ENCODE measurements around the gene LCN1. TPM values are rescaled to one million over a fixed set of nuclear protein-coding genes. Genes with fewer than 3 reads are reported as not detected.

The LCN1 gene
- total and polyA plus RNA-seq, 4 donors, result not detected

DNA sequence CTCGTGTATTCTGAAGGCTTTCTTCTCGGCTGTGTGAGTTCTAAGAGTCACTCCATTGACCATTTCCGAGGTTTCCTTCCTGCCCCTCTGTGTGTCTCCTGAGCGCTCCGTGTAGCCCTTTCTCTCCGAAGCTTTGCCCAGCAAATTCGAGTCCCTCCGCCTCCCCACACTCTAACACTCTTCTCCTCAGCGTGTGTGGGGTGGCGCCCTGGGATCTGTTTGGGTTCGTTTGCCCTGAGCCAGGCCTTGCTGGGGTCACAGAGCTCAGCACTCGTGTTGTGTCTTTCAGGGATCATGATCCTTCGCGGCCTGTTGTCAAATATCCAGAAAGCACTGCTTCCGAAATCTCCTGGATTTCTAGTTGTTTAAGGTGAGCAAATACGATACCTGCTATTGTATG lies 34.7 kb downstream of the LCN1 start:
- H3K27me3 ChIP-seq (ENCODE audit: control insufficient read depth in 4 of 4, insufficient read depth in 4 of 4, low read length in 3 of 4), result peaks cover 0 to 5% (median 1%) of the 10 kb centered on the region in 4 donors
- H3K4me1 ChIP-seq (ENCODE audit: control insufficient read depth in 4 of 4, insufficient read depth in 4 of 4, low read length in 3 of 4), result no peaks in the 10 kb centered on the region
- 71% methylated on average over 16 of the region's 16 CpGs for WGBS
- no peaks in the 10 kb centered on the region for H3K36me3 ChIP-seq (ENCODE audit: control insufficient read depth in 4 of 4, insufficient read depth in 3 of 4, low read depth in 1 of 4, low read length in 3 of 4)
- H3K9me3 ChIP-seq (ENCODE audit: control insufficient read depth in 4 of 4, low read length in 3 of 4), result no peaks in the 10 kb centered on the region
- DNase-seq (ENCODE audit: low spot score), result no peak
- no peak overlapping the region for H3K27ac ChIP-seq (ENCODE audit: low read depth in 1 of 2, low read length in 2 of 2)
- H3K9ac ChIP-seq (ENCODE audit: low read depth in 1 of 2, low read length in 2 of 2), result no peak overlapping the region
- H3K4me3 ChIP-seq (ENCODE audit: low read depth in 1 of 3, low read length in 3 of 3), result no peak overlapping the region
- TF ChIP-seq NR2F2 (IDR thresholded peaks at IDR 0.05), result no peak
- TF ChIP-seq FOXA2 (IDR thresholded peaks at IDR 0.05), result no peak
- TF ChIP-seq RAD21 (IDR thresholded peaks at IDR 0.05), result no peak
- TF ChIP-seq GABPA (IDR thresholded peaks at IDR 0.05 in 1 of 2, conservative IDR thresholded peaks at IDR 0.05 in 1 of 2), result no peak
- TF ChIP-seq, protein P1, sequence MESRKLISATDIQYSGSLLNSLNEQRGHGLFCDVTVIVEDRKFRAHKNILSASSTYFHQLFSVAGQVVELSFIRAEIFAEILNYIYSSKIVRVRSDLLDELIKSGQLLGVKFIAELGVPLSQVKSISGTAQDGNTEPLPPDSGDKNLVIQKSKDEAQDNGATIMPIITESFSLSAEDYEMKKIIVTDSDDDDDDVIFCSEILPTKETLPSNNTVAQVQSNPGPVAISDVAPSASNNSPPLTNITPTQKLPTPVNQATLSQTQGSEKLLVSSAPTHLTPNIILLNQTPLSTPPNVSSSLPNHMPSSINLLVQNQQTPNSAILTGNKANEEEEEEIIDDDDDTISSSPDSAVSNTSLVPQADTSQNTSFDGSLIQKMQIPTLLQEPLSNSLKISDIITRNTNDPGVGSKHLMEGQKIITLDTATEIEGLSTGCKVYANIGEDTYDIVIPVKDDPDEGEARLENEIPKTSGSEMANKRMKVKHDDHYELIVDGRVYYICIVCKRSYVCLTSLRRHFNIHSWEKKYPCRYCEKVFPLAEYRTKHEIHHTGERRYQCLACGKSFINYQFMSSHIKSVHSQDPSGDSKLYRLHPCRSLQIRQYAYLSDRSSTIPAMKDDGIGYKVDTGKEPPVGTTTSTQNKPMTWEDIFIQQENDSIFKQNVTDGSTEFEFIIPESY (IDR thresholded peaks at IDR 0.05), result no peak
- TF ChIP-seq FOXA1 (IDR thresholded peaks at IDR 0.05), result no peak
- TF ChIP-seq, protein P2, sequence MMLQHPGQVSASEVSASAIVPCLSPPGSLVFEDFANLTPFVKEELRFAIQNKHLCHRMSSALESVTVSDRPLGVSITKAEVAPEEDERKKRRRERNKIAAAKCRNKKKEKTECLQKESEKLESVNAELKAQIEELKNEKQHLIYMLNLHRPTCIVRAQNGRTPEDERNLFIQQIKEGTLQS (IDR thresholded peaks at IDR 0.05), result no peak
- TF ChIP-seq, protein P3, sequence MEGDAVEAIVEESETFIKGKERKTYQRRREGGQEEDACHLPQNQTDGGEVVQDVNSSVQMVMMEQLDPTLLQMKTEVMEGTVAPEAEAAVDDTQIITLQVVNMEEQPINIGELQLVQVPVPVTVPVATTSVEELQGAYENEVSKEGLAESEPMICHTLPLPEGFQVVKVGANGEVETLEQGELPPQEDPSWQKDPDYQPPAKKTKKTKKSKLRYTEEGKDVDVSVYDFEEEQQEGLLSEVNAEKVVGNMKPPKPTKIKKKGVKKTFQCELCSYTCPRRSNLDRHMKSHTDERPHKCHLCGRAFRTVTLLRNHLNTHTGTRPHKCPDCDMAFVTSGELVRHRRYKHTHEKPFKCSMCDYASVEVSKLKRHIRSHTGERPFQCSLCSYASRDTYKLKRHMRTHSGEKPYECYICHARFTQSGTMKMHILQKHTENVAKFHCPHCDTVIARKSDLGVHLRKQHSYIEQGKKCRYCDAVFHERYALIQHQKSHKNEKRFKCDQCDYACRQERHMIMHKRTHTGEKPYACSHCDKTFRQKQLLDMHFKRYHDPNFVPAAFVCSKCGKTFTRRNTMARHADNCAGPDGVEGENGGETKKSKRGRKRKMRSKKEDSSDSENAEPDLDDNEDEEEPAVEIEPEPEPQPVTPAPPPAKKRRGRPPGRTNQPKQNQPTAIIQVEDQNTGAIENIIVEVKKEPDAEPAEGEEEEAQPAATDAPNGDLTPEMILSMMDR (IDR thresholded peaks at IDR 0.05; ENCODE audit: low read depth, low read length, missing input control), result no peak
- TF ChIP-seq, protein P4, sequence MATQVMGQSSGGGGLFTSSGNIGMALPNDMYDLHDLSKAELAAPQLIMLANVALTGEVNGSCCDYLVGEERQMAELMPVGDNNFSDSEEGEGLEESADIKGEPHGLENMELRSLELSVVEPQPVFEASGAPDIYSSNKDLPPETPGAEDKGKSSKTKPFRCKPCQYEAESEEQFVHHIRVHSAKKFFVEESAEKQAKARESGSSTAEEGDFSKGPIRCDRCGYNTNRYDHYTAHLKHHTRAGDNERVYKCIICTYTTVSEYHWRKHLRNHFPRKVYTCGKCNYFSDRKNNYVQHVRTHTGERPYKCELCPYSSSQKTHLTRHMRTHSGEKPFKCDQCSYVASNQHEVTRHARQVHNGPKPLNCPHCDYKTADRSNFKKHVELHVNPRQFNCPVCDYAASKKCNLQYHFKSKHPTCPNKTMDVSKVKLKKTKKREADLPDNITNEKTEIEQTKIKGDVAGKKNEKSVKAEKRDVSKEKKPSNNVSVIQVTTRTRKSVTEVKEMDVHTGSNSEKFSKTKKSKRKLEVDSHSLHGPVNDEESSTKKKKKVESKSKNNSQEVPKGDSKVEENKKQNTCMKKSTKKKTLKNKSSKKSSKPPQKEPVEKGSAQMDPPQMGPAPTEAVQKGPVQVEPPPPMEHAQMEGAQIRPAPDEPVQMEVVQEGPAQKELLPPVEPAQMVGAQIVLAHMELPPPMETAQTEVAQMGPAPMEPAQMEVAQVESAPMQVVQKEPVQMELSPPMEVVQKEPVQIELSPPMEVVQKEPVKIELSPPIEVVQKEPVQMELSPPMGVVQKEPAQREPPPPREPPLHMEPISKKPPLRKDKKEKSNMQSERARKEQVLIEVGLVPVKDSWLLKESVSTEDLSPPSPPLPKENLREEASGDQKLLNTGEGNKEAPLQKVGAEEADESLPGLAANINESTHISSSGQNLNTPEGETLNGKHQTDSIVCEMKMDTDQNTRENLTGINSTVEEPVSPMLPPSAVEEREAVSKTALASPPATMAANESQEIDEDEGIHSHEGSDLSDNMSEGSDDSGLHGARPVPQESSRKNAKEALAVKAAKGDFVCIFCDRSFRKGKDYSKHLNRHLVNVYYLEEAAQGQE (IDR thresholded peaks at IDR 0.05), result no peak
- TF ChIP-seq YY1 (IDR thresholded peaks at IDR 0.05), result no peak
- no peak for TF ChIP-seq HNF4G (IDR thresholded peaks at IDR 0.05)
- TF ChIP-seq TAF1 (conservative IDR thresholded peaks at IDR 0.05), result no peak
- TF ChIP-seq, protein P5, sequence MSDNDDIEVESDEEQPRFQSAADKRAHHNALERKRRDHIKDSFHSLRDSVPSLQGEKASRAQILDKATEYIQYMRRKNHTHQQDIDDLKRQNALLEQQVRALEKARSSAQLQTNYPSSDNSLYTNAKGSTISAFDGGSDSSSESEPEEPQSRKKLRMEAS (IDR thresholded peaks at IDR 0.05), result no peak
- TF ChIP-seq EGR1 (IDR thresholded peaks at IDR 0.05; ENCODE audit: low read depth in 2 of 2), result no peak
- no peak for TF ChIP-seq HNF4A (conservative IDR thresholded peaks at IDR 0.05)
- TF ChIP-seq JUND (IDR thresholded peaks at IDR 0.05), result no peak
- TF ChIP-seq RXRA (IDR thresholded peaks at IDR 0.05), result no peak
- TF ChIP-seq SP1 (IDR thresholded peaks at IDR 0.05), result no peak
